ENCODE results near the gene SEM1.

Gene SEM1

DNA sequence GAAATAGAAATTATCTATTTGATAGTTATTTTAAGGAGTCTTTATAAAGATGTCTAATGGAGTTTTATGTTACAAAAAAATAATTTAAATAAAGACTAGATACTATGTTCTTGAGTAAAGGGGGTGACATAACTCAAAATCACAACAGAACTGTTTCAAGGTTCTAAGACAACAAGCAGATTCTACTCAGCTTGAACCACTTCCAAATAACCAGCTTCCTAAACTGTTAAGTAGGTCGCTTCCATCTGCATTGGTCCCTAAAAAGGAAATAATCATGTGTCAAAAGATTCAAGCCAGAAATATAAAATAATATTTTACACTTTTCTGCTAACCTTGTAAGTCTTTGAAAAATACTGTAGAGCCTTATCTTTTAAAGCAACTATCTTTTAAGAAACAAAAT is 14.1 kb downstream of the SEM1 start:
- Histone ChIP-seq H3K79me2 (ENCODE audit: insufficient read depth, low read length) (peaks cover 74% of the 10 kb centered on the region), H4K20me1 (ENCODE audit: insufficient read depth, low read length) (no peaks in the 10 kb centered on the region), H2AFZ (ENCODE audit: low read length) (no peak overlapping the region), H3K27ac (ENCODE audit: low read depth, low read length, poor library complexity, severe bottlenecking) (no peak overlapping the region), H3K9me3 (ENCODE audit: low read length) (no peaks in the 10 kb centered on the region), H3K4me2 (ENCODE audit: low read length) (no peak overlapping the region), H3K9me2 (ENCODE audit: low read depth, low read length) (no peaks in the 10 kb centered on the region), H3K9ac (ENCODE audit: low read length) (no peak overlapping the region), H3K4me1 (ENCODE audit: insufficient read depth, low read length, severe bottlenecking) (no peaks in the 10 kb centered on the region), H3K4me3 (ENCODE audit: low read depth, low read length, poor library complexity, severe bottlenecking) (no peak overlapping the region), H3F3A (ENCODE audit: insufficient read depth, low read length) (no peaks in the 10 kb centered on the region), H3K27me3 (ENCODE audit: insufficient read depth, low read length) (no peaks in the 10 kb centered on the region), H3K36me3 (ENCODE audit: insufficient read depth, low read length) (peaks cover 67% of the 10 kb centered on the region)
- TF ChIP-seq EZH2 (IDR thresholded peaks at IDR 0.05; ENCODE audit: borderline replicate concordance, low read length) = no peak
- TF ChIP-seq, protein P1, sequence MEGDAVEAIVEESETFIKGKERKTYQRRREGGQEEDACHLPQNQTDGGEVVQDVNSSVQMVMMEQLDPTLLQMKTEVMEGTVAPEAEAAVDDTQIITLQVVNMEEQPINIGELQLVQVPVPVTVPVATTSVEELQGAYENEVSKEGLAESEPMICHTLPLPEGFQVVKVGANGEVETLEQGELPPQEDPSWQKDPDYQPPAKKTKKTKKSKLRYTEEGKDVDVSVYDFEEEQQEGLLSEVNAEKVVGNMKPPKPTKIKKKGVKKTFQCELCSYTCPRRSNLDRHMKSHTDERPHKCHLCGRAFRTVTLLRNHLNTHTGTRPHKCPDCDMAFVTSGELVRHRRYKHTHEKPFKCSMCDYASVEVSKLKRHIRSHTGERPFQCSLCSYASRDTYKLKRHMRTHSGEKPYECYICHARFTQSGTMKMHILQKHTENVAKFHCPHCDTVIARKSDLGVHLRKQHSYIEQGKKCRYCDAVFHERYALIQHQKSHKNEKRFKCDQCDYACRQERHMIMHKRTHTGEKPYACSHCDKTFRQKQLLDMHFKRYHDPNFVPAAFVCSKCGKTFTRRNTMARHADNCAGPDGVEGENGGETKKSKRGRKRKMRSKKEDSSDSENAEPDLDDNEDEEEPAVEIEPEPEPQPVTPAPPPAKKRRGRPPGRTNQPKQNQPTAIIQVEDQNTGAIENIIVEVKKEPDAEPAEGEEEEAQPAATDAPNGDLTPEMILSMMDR (IDR thresholded peaks at IDR 0.05; ENCODE audit: low read length) = no peak

DNA sequence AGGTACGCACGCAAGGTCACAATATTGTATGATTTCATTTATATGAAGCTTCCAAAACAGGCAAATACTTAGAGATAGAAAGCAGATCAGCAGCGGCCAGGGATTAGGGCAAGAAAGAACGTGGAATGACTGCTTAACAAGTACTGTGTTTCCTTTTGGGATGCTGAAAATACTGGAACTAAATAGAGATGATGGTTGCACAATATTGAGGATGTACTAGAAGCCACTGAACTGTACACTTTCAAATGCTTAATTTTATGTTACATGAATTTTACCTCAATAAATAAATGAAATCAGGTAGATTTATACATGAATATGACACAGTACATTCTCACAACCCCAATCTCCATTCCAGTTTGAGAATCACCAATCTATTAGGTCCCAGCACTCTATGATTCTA is 15.6 kb downstream of the SEM1 start:
- no peak for TF ChIP-seq EZH2 (IDR thresholded peaks at IDR 0.05; ENCODE audit: borderline replicate concordance, low read length)
- TF ChIP-seq, protein P1 (IDR thresholded peaks at IDR 0.05; ENCODE audit: low read length) = no peak
- H3K4me1 ChIP-seq (ENCODE audit: insufficient read depth, low read length, severe bottlenecking) = no peaks in the 10 kb centered on the region
- H3K9me3 ChIP-seq (ENCODE audit: low read length) = no peaks in the 10 kb centered on the region
- H4K20me1 ChIP-seq (ENCODE audit: insufficient read depth, low read length) = no peaks in the 10 kb centered on the region
- no peak overlapping the region for H3K4me3 ChIP-seq (ENCODE audit: low read depth, low read length, poor library complexity, severe bottlenecking)
- H3K4me2 ChIP-seq (ENCODE audit: low read length) = no peak overlapping the region
- no peaks in the 10 kb centered on the region for H3K27me3 ChIP-seq (ENCODE audit: insufficient read depth, low read length)
- peaks cover 69% of the 10 kb centered on the region for H3K36me3 ChIP-seq (ENCODE audit: insufficient read depth, low read length)
- no peaks in the 10 kb centered on the region for H3F3A ChIP-seq (ENCODE audit: insufficient read depth, low read length)
- no peak overlapping the region for H2AFZ ChIP-seq (ENCODE audit: low read length)
- no peak overlapping the region for H3K27ac ChIP-seq (ENCODE audit: low read depth, low read length, poor library complexity, severe bottlenecking)
- H3K79me2 ChIP-seq (ENCODE audit: insufficient read depth, low read length) = peaks cover 62% of the 10 kb centered on the region
- no peak overlapping the region for H3K9ac ChIP-seq (ENCODE audit: low read length)
- H3K9me2 ChIP-seq (ENCODE audit: low read depth, low read length) = no peaks in the 10 kb centered on the region

DNA sequence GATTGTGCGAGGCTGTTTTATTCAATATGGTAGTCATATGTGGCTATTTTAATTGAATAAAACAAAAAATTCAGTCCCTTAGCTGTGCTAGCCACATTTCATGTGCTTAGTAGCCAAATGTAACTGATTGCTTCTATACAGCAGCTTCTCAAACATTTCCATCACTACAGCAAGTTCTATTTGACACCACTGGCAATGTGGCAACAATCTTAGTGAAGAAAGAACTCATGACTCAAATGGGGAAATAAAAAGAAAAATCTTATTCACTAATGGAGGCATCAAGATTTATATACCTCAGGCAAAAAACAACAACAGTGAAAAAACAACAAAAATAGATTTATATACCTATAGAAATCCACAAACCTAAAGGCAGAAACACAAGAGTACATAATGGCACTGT is 17.9 kb downstream of the SEM1 start:
- H3K4me3 ChIP-seq (ENCODE audit: low read depth, low read length, poor library complexity, severe bottlenecking) = no peak overlapping the region
- H3K4me2 ChIP-seq (ENCODE audit: low read length) = no peak overlapping the region
- H3K9ac ChIP-seq (ENCODE audit: low read length) = no peak overlapping the region
- H2AFZ ChIP-seq (ENCODE audit: low read length) = no peak overlapping the region
- H3K9me2 ChIP-seq (ENCODE audit: low read depth, low read length) = no peaks in the 10 kb centered on the region
- H3K79me2 ChIP-seq (ENCODE audit: insufficient read depth, low read length) = peaks cover 39% of the 10 kb centered on the region
- peaks cover 74% of the 10 kb centered on the region for H3K36me3 ChIP-seq (ENCODE audit: insufficient read depth, low read length)
- no peaks in the 10 kb centered on the region for H3K9me3 ChIP-seq (ENCODE audit: low read length)
- H3K4me1 ChIP-seq (ENCODE audit: insufficient read depth, low read length, severe bottlenecking) = no peaks in the 10 kb centered on the region
- H4K20me1 ChIP-seq (ENCODE audit: insufficient read depth, low read length) = no peaks in the 10 kb centered on the region
- H3K27me3 ChIP-seq (ENCODE audit: insufficient read depth, low read length) = no peaks in the 10 kb centered on the region
- no peak overlapping the region for H3K27ac ChIP-seq (ENCODE audit: low read depth, low read length, poor library complexity, severe bottlenecking)
- H3F3A ChIP-seq (ENCODE audit: insufficient read depth, low read length) = no peaks in the 10 kb centered on the region
- TF ChIP-seq, protein P1 (IDR thresholded peaks at IDR 0.05; ENCODE audit: low read length) = no peak
- no peak for TF ChIP-seq EZH2 (IDR thresholded peaks at IDR 0.05; ENCODE audit: borderline replicate concordance, low read length)

All from OCI-LY1 (cell line).